GM23248 (cell line): ENCODE data around the gene ZNF467. TPM values are rescaled to one million over a fixed set of nuclear protein-coding genes. Genes with fewer than 3 reads are reported as not detected.

Experiments
- DNase-seq: peaks from one replicate; pipeline ENCODE4 v3.0.0-alpha.2; 2015
- H2AFZ ChIP-seq: fragments of 200-600 bp; sonication (generic); 2 replicates; pipeline ENCODE4 v1.6.1; 2016; ENCODE audit warnings: antibody characterized with exemption
- H3F3A ChIP-seq: fragments of 200-600 bp; sonication (generic); 2 replicates; pipeline ENCODE4 v1.6.1; 2016; ENCODE audit warnings: mild to moderate bottlenecking, antibody characterized with exemption, mixed run types; ENCODE audit not compliant: insufficient read depth
- H3K27ac ChIP-seq: fragments of 200-600 bp; sonication (generic); 2 replicates; pipeline ENCODE4 v1.5.1; 2016; ENCODE audit warnings: mild to moderate bottlenecking
- H3K27me3 ChIP-seq: fragments of 200-600 bp; sonication (generic); replicated peaks from 2 replicates; pipeline ENCODE4 v1.6.1; 2016; ENCODE audit warnings: mild to moderate bottlenecking; ENCODE audit not compliant: insufficient read depth
- H3K36me3 ChIP-seq: fragments of 200-600 bp; sonication (generic); 2 replicates; pipeline ENCODE4 v1.6.1; 2016; ENCODE audit warnings: low read depth, mild to moderate bottlenecking
- H3K4me1 ChIP-seq: fragments of 200-600 bp; sonication (generic); 2 replicates; pipeline ENCODE4 v1.6.1; 2016; ENCODE audit warnings: mild to moderate bottlenecking; ENCODE audit not compliant: insufficient read depth
- H3K4me2 ChIP-seq: fragments of 200-600 bp; sonication (generic); one replicate; pipeline ENCODE4 v1.6.1; 2016; ENCODE audit warnings: mild to moderate bottlenecking; ENCODE audit not compliant: unreplicated experiment
- H3K4me3 ChIP-seq: fragments of 200-600 bp; sonication (generic); 2 replicates; pipeline ENCODE4 v1.5.1; 2016; ENCODE audit warnings: mild to moderate bottlenecking
- H3K79me2 ChIP-seq: fragments of 200-600 bp; sonication (generic); 2 replicates; pipeline ENCODE4 v1.6.1; 2016; ENCODE audit warnings: mild to moderate bottlenecking; ENCODE audit not compliant: insufficient read depth
- H3K9ac ChIP-seq: fragments of 200-600 bp; sonication (generic); 2 replicates; pipeline ENCODE4 v1.6.1; 2016; ENCODE audit warnings: mild to moderate bottlenecking
- H3K9me2 ChIP-seq: fragments of 200-600 bp; sonication (generic); 2 replicates; pipeline ENCODE4 v1.6.1; 2016; ENCODE audit warnings: mixed run types, mild to moderate bottlenecking, moderate library complexity; ENCODE audit not compliant: insufficient read depth
- H3K9me3 ChIP-seq: fragments of 200-600 bp; sonication (generic); one replicate; pipeline ENCODE4 v1.6.1; 2017; ENCODE audit warnings: low read depth
- H4K20me1 ChIP-seq: fragments of 200-600 bp; sonication (generic); 2 replicates; pipeline ENCODE4 v1.6.0; 2016; ENCODE audit not compliant: insufficient read depth
- EZH2 ChIP-seq: fragments of 200-600 bp; sonication (generic); IDR thresholded peaks from 2 replicates; pipeline ENCODE4 v1.6.1; 2018; ENCODE audit warnings: antibody characterized with exemption, mild to moderate bottlenecking; ENCODE audit not compliant: insufficient read depth, poor library complexity, severe bottlenecking
- EZH2phosphoT487 ChIP-seq: fragments of 200-600 bp; sonication (generic); IDR thresholded peaks from 2 replicates; pipeline ENCODE4 v1.6.1; 2018; ENCODE audit warnings: antibody characterized with exemption, moderate library complexity, mild to moderate bottlenecking, low read depth; ENCODE audit not compliant: insufficient read depth
- WGBS, 2 experiments: methylation state at CpG; one replicate each; pipeline ENCODE4 v1.1.6; 2015 to 2017; ENCODE audit warnings: low lambda C conversion rate in 2 of 2, low coverage in 1 of 2; ENCODE audit errors: missing lambda C conversion rate in 2 of 2; 5-methylcytosine and 5-hydroxymethylcytosine counted together
- in situ Hi-C: fragments of 300-500 bp; cut with MboI; formaldehyde crosslinking; loops from 2 replicates; pipeline ENCODE4 v1.15.0; 2020
- polyA plus RNA-seq: library from polyadenylated mRNA; unstranded; fragments of >200 nt; fragmentation: Nextera tagmentation; extraction: Ambion mirVana; gene quantifications from 2 replicates; pipeline ENCODE4 v1.2.1, GENCODE V29; 2016
- total RNA-seq: library from RNA; depleted of rRNA; stranded (reverse); fragments of >200 nt; shearing (Covaris generic); gene quantifications from 2 replicates; pipeline ENCODE4 v1.2.3, GENCODE V29; 2014

The ZNF467 gene
- total and polyA plus RNA-seq, 2 experiments from 2014 or later = not detected

- WGBS, 2 experiments = 43 to 51% methylated on average over 15 to 16 of the region's 16 CpGs
- Histone ChIP-seq H4K20me1 (no peaks in the 10 kb centered on the region), H3K4me2 (no peak overlapping the region), H3K36me3 (no peaks in the 10 kb centered on the region), H3K27ac (no peak overlapping the region), H2AFZ (no peak overlapping the region), H3K9me2 (no peaks in the 10 kb centered on the region), H3K4me1 (no peaks in the 10 kb centered on the region), H3K27me3 (no peaks in the 10 kb centered on the region), H3K4me3 (no peak overlapping the region), H3K9ac (no peak overlapping the region), H3K9me3 (no peaks in the 10 kb centered on the region), H3K79me2 (no peaks in the 10 kb centered on the region), H3F3A (no peaks in the 10 kb centered on the region)
- no peak for DNase-seq
- TF ChIP-seq EZH2 (no peak), EZH2phosphoT487 (no peak)
- in situ Hi-C loops = no loop called here
These were observed 37.5 kb downstream of the ZNF467 start for GRCh38 chr7:149735779-149736477.

GRCh38 chr7:149735181-149735602 is 38.2 kb downstream of the ZNF467 start:
- Histone ChIP-seq H3K4me1 (no peaks in the 10 kb centered on the region), H3K79me2 (no peaks in the 10 kb centered on the region), H3K9me3 (no peaks in the 10 kb centered on the region), H3F3A (no peaks in the 10 kb centered on the region), H4K20me1 (no peaks in the 10 kb centered on the region), H3K9me2 (no peaks in the 10 kb centered on the region), H3K4me3 (no peak overlapping the region), H2AFZ (no peak overlapping the region), H3K27me3 (no peaks in the 10 kb centered on the region), H3K4me2 (no peak overlapping the region), H3K27ac (no peak overlapping the region), H3K9ac (no peak overlapping the region), H3K36me3 (no peaks in the 10 kb centered on the region)
- TF ChIP-seq EZH2 (no peak), EZH2phosphoT487 (no peak)
- DNase-seq = no peak
- in situ Hi-C loops = no loop called here
- WGBS, 2 experiments = 88% methylated on average over 6 of the region's 6 CpGs

GRCh38 chr7:149734791-149735075 is 38.7 kb downstream of the ZNF467 start:
- Histone ChIP-seq H3F3A (no peaks in the 10 kb centered on the region), H4K20me1 (no peaks in the 10 kb centered on the region), H3K4me3 (no peak overlapping the region), H3K79me2 (no peaks in the 10 kb centered on the region), H3K9me2 (no peaks in the 10 kb centered on the region), H3K4me1 (no peaks in the 10 kb centered on the region), H2AFZ (no peak overlapping the region), H3K9me3 (no peaks in the 10 kb centered on the region), H3K27me3 (no peaks in the 10 kb centered on the region), H3K36me3 (no peaks in the 10 kb centered on the region), H3K27ac (no peak overlapping the region), H3K9ac (no peak overlapping the region), H3K4me2 (no peak overlapping the region)
- DNase-seq = no peak
- TF ChIP-seq EZH2phosphoT487 (no peak), EZH2 (no peak)
- WGBS, 2 experiments = 45 to 54% methylated on average over 2 of the region's 2 CpGs
- in situ Hi-C loops = no loop called here

DNA sequence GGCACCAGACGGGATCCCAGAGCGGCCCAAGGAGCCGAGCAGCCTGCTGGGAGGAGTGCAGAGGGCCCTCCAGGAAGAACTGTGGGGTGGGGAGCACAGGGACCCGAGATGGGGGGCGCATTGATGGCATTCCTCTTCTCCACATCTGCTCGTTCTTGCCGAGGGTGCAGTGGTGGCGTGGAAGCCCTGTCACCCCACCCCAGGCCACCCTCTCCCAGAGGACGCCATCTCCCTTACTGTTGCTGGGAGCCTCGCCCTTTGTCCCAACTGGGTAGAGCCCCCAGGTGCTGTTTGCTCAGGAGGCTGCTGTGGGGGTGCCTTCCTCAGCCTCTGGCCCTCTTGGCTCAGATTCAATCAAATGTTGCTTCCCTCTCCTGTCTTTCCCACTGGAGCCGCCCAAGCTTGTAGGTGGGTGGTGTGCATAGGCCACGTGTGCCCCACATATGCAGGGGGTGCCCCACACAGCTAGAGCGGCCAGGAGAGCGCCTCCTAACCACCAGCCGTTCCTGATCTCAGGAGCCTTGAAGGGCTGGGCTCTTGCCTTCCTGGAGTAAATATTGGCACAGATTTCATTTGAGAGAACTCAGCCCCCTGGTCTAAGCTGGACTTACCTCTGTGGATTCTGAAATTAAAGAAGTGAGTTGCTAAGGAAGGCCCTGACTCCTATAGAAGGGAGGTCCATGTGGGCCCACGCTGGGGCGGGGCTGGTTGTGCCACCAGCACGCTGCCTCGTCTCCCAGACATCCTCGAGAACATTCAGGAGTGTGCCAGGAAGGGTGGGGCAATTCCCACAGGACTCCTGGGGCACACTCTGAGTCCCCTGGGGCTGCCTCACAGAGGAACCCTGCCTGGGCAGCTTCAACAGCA is 39.2 kb downstream of the ZNF467 start:
- TF ChIP-seq EZH2 = no peak
- no peak for TF ChIP-seq EZH2phosphoT487
- Histone ChIP-seq H4K20me1 (no peaks in the 10 kb centered on the region), H3K4me3 (no peak overlapping the region), H3K9me3 (no peaks in the 10 kb centered on the region), H3K27me3 (no peaks in the 10 kb centered on the region), H3F3A (no peaks in the 10 kb centered on the region), H3K79me2 (no peaks in the 10 kb centered on the region), H3K9ac (no peak overlapping the region), H3K4me1 (no peaks in the 10 kb centered on the region), H3K27ac (no peak overlapping the region), H3K36me3 (no peaks in the 10 kb centered on the region), H2AFZ (no peak overlapping the region), H3K9me2 (no peaks in the 10 kb centered on the region), H3K4me2 (no peak overlapping the region)
- no peak for DNase-seq
- whole genome bisulfite sequencing, 2 experiments = 74% methylated on average over 19 to 20 of the region's 20 CpGs
- in situ Hi-C loops = no loop called here
